C4-2B (cell line): ENCODE results near the gene ATP1B2.

Experiments
- ZFX ChIP-seq: fragments of 450-650 bp; IDR thresholded peaks from 2 replicates; pipeline ENCODE4 v1.6.1; 2017
- TF ChIP-seq, protein P1 (sequence below): fragments of 450-650 bp; conservative IDR thresholded peaks from 2 replicates; pipeline ENCODE4 v1.5.1; 2017; ENCODE audit warnings: mild to moderate bottlenecking

DNA sequence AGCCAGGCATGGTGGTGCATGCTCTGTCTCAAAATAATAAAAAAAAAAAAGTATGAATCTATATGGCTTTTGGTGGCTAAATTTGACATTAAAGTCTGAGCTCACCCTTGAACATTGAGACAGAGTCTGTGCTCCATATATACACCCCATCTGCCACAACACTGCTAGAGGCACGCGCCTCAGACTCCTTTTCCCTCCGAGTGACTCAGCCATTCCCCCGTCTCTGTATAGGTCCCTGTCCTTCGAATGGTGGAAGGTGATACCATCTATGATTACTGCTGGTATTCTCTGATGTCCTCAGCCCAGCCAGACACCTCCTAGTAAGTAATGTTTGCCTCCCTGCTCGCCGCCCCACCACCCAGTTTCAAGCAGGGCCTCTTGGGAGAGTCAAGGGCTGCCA lies 49.8 kb downstream of the ATP1B2 start:
- TF ChIP-seq, protein P1, sequence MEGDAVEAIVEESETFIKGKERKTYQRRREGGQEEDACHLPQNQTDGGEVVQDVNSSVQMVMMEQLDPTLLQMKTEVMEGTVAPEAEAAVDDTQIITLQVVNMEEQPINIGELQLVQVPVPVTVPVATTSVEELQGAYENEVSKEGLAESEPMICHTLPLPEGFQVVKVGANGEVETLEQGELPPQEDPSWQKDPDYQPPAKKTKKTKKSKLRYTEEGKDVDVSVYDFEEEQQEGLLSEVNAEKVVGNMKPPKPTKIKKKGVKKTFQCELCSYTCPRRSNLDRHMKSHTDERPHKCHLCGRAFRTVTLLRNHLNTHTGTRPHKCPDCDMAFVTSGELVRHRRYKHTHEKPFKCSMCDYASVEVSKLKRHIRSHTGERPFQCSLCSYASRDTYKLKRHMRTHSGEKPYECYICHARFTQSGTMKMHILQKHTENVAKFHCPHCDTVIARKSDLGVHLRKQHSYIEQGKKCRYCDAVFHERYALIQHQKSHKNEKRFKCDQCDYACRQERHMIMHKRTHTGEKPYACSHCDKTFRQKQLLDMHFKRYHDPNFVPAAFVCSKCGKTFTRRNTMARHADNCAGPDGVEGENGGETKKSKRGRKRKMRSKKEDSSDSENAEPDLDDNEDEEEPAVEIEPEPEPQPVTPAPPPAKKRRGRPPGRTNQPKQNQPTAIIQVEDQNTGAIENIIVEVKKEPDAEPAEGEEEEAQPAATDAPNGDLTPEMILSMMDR: no peak
- no peak for TF ChIP-seq ZFX
